ENCODE data around the gene ZNF763. TPM values are rescaled to one million over a fixed set of nuclear protein-coding genes. Genes with fewer than 3 reads are reported as not detected.
"Not testable (repeated sequence)": the region's sequence is repeated elsewhere in the genome, so short reads cannot be mapped to it uniquely, and the experiment has no call there.

ZNF763 gene
- total and polyA plus RNA-seq, 4 donors, result 0.31 to 1.3 (median 0.90) TPM

GRCh38 chr19:11949201-11949600 is 15.6 kb upstream of the ZNF763 start (continued):
- TF ChIP-seq CTCF (IDR thresholded peaks at IDR 0.05; ENCODE audit: low read depth, low read length, missing input control) (no peak), GABPA (IDR thresholded peaks at IDR 0.05 in 1 of 2, conservative IDR thresholded peaks at IDR 0.05 in 1 of 2) (no peak), RXRA (IDR thresholded peaks at IDR 0.05) (no peak), HNF4A (conservative IDR thresholded peaks at IDR 0.05) (no peak)

GRCh38 chr19:11949614-11950080 is 15.2 kb upstream of the ZNF763 start:
- H3K36me3 ChIP-seq (ENCODE audit: control insufficient read depth in 4 of 4, insufficient read depth in 3 of 4, low read depth in 1 of 4, low read length in 3 of 4), result peaks cover 14 to 58% (median 55%) of the 10 kb centered on the region in 4 donors
- not testable (repeated sequence) for DNase-seq (ENCODE audit: low spot score); H3K27ac ChIP-seq (ENCODE audit: low read depth in 1 of 2, low read length in 2 of 2); H3K4me1 ChIP-seq (ENCODE audit: control insufficient read depth in 4 of 4, insufficient read depth in 4 of 4, low read length in 3 of 4); H3K9ac ChIP-seq (ENCODE audit: low read depth in 1 of 2, low read length in 2 of 2); H3K27me3 ChIP-seq (ENCODE audit: control insufficient read depth in 4 of 4, insufficient read depth in 4 of 4, low read length in 3 of 4)
- peaks cover 63 to 100% (median 83%) of the 10 kb centered on the region in 4 donors for H3K9me3 ChIP-seq (ENCODE audit: control insufficient read depth in 4 of 4, low read length in 3 of 4)
- peak overlapping the region in 2 of 3 donors; percentile 69 to 83 for H3K4me3 ChIP-seq (ENCODE audit: low read depth in 1 of 3, low read length in 3 of 3)
- 97% methylated on average over 4 of the region's 4 CpGs for WGBS

- Histone ChIP-seq H3K4me3 (ENCODE audit: low read depth in 1 of 3, low read length in 3 of 3) (peak overlapping the region in 2 of 3 donors; percentile 69 to 83), H3K27ac (ENCODE audit: low read depth in 1 of 2, low read length in 2 of 2) (no peak overlapping the region), H3K4me1 (ENCODE audit: control insufficient read depth in 4 of 4, insufficient read depth in 4 of 4, low read length in 3 of 4) (no peaks in the 10 kb centered on the region), H3K27me3 (ENCODE audit: control insufficient read depth in 4 of 4, insufficient read depth in 4 of 4, low read length in 3 of 4) (no peaks in the 10 kb centered on the region), H3K36me3 (ENCODE audit: control insufficient read depth in 4 of 4, insufficient read depth in 3 of 4, low read depth in 1 of 4, low read length in 3 of 4) (peaks cover 14 to 52% (median 49%) of the 10 kb centered on the region in 4 donors), H3K9ac (ENCODE audit: low read depth in 1 of 2, low read length in 2 of 2) (no peak overlapping the region), H3K9me3 (ENCODE audit: control insufficient read depth in 4 of 4, low read length in 3 of 4) (peaks cover 57 to 100% (median 77%) of the 10 kb centered on the region in 4 donors)
- DNase-seq (ENCODE audit: low spot score), result no peak
- 97% methylated on average over 5 of the region's 5 CpGs for WGBS
- TF ChIP-seq FOXA2 (IDR thresholded peaks at IDR 0.05) (no peak), MAX (IDR thresholded peaks at IDR 0.05) (no peak), ZBTB33 (IDR thresholded peaks at IDR 0.05) (no peak), TAF1 (conservative IDR thresholded peaks at IDR 0.05) (no peak), YY1 (IDR thresholded peaks at IDR 0.05) (no peak), HNF4G (IDR thresholded peaks at IDR 0.05) (no peak), JUND (IDR thresholded peaks at IDR 0.05) (no peak), RAD21 (IDR thresholded peaks at IDR 0.05) (no peak), RXRA (IDR thresholded peaks at IDR 0.05) (no peak), REST (IDR thresholded peaks at IDR 0.05) (no peak), GABPA (IDR thresholded peaks at IDR 0.05 in 1 of 2, conservative IDR thresholded peaks at IDR 0.05 in 1 of 2) (no peak), SP1 (IDR thresholded peaks at IDR 0.05) (no peak)
Measured at GRCh38 chr19:11950312-11950711, 14.5 kb upstream of the ZNF763 start.
